HG03039 (cell line): ENCODE data around the gene KNL1.
"Not testable (repeated sequence)": the region's sequence is repeated elsewhere in the genome, so short reads cannot be mapped to it uniquely, and the experiment has no call there.

ENCODE experiments used
- ATAC-seq: cut with Tn5 transposase; IDR thresholded peaks from one replicate; pipeline ENCODE4 v1.9.1; 2021; ENCODE audit warnings: mild to moderate bottlenecking, moderate library complexity; ENCODE audit not compliant: unreplicated experiment

The KNL1 gene

DNA sequence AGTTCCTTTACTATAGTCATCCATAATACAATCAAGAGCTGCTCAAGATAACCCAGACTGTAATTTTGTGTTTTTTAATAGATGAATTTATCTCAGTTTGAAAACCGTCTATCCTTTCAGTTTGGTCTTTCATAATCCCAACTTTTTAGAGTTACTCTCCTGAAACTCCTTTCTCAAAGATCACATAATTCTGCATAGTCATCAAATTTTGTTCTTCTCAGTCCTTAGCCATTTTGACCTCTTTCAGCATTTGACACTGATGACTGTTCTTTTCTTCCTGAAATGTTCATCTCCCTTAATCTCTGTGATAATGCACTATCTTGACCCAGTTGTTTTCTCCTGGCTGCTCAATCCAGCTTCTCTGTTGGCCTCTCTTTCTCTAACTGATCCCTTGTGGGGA is 53.5 kb downstream of the KNL1 start:
- ATAC-seq: no peak

GRCh38 chr15:40650479-40650878 is 56.4 kb downstream of the KNL1 start:
- no peak for ATAC-seq

GRCh38 chr15:40660686-40661085 is 66.6 kb downstream of the KNL1 start:
- ATAC-seq: no peak

GRCh38 chr15:40664909-40665308 is 70.9 kb downstream of the KNL1 start:
- no peak for ATAC-seq

GRCh38 chr15:40676290-40676689 is 82.2 kb downstream of the KNL1 start:
- not testable (repeated sequence) for ATAC-seq

DNA sequence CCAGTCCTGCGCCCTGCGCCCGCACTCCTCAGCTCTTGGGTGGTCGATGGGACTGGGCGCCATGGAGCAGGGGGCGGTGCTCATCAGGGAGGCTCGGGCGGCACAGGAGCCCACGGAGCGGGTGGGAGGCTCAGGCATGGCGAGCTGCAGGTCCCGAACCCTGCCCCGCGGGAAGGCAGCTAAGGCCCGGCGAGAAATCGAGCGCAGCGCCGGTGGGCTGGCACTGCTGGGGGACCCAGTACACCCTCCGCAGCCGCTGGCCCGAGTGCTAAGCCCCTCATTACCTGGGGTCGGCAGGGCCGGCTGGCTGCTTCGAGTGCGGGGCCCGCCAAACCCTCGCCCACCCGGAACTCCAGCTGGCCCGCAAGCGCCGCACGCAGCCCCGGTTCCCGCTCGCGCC is 82.9 kb downstream of the KNL1 start:
- not testable (repeated sequence) for ATAC-seq

GRCh38 chr15:40680151-40680550 is 86.1 kb downstream of the KNL1 start:
- no peak for ATAC-seq

GRCh38 chr15:40680959-40681358 is 86.9 kb downstream of the KNL1 start:
- not testable (repeated sequence) for ATAC-seq

DNA sequence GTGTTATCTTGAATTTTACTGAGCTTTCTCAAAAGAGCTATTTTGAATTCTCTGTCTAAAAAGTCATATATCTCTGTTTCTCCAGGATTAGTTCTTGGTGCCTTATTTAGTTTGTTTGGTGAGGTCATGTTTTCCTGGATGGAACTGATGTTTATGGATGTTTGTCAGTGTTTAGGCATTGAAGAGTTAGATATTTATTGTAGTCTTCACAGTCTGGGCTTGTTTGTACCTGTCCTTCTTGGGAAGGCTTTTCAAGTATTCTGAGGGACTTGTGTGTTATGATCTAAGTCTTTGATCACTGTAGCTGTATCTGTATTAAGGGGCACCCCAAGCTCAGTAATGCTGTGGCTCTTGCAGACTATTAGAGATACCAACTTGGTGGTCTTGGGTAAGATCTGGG is 90.3 kb downstream of the KNL1 start:
- no peak for ATAC-seq

GRCh38 chr15:40685376-40685775 is 91.3 kb downstream of the KNL1 start:
- ATAC-seq: no peak

DNA sequence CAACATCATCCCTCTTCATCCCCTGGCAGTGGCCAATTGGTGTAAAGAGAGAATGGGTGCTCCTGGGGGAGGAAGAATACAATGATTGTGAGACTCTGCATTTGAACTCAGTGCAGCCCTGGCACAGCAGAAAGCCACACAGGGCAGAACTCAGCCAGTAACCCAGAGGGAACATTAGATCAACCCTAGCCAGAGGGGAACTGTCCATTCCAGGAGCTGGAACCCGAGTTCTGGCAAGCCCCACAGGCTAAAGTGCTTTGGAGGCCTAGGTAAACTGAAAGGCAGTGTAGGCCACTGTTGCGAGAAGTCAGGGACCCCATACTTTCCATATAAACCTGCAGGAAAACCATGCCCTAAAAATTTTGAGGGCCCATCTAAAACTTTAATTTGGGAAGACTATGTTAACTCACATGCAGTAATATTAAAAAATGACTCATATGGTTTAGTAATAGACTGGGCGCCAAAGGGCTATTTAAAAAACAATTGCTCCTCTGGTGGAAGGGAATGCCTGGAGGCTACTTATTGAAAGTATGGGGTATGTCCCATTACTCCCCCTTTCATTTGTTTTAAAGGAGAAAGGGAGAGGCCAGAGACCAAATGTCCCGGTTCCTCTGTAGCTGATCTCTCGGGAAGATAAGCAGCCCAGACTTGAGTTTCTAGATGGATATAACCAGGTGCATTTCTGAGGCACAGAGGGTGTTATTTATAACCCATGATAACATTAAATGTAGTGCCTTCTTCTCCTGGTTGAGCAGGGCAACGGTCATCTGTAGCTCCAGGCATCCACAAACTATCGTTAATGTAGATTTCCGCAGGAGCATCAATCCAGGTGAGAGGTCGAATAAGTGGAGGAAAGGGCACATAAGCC is 95.1 kb downstream of the KNL1 start:
- no peak for ATAC-seq

DNA sequence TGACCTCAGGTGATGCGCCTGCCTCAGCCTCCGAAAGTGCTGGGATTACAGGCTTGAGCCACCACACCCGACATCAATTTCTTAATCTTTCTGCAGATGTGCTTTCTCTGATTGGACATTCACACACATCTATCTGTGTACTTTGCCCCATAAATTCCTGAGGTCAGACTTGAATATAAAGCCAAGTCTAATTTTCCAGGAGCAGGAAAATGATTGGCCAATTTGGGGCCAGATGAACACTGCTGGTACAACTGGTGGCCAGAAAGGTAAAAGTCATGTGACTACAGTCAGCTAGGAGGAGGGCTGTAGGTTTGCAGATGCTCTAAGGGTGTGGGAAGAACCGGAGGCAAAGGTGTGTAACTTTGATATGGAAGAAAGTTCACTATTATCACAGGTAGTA is 97.7 kb downstream of the KNL1 start:
- ATAC-seq: no peak

GRCh38 chr15:40693904-40694687 is 100.0 kb downstream of the KNL1 start:
- peak; percentile 12 for ATAC-seq

GRCh38 chr15:40694688-40695468 is 100.8 kb downstream of the KNL1 start, which contains the start of gene RAD51:
RAD51 (plus strand) TSS chr15:40695174; CDS start chr15:40698759, 3,585 bp downstream.
- peak; percentile 75 for ATAC-seq

DNA sequence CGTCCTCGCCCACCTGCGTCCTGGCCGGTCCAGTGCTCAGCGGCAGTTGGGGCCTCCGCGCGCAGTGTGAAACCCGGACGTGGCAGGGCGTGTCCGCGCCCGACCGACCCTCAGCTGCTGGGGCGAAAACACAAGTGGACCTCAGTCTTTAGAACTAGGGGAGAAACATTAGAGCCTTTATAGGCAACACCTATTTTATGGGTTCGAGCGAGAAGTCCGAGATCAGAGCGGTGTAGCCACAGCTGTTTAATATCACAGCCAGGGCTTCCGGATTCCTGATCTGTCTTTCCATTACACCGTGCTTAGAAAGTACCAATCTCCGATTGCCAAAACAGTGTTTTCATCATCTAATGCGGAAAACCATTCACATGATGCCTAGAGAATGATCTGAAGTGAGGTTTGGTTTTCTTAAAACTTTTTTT is 101.4 kb downstream of the KNL1 start:
- peak; percentile 22 for ATAC-seq

DNA sequence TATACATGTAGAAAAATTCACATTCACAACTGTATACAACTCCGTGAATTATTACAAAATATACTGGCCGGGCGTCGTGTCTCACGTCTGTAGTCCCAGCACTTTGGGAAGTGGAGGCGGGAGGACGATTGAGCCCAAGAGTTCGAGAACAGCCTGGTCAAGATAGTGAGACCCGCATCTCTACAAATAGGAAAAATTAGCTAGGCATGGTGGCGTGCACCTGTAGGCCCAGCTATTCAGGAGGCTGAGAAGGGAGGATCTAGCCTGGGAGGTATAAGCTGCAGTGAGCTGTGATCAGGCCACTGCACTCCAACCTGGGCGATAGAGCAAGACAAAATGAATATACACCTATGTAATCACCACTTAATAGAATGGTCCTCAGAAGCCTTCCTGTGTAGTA is 102.2 kb downstream of the KNL1 start:
- no peak for ATAC-seq

DNA sequence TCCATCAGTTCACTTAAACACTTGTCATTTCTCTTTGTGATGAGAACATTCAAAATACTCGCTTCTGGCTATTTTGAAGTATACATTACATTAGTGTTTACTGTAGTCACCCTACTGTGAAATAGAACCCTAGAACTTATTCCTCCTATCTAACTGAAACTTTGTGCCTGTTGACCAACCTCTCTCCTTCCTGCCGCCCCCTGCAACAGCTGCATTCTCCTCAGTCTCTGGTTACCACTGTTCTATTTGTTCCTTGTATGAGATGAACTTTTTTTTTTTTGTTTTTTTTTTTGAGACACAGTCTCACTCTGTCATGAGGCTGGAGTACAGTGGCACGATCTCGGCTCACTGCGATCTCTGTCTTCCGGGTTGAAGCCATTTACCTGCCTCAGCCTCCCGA is 103.9 kb downstream of the KNL1 start:
- ATAC-seq: no peak

GRCh38 chr15:40702077-40702476 is 108.0 kb downstream of the KNL1 start:
- no peak for ATAC-seq

GRCh38 chr15:40706121-40706520 is 112.1 kb downstream of the KNL1 start:
- ATAC-seq: no peak
